Measurements from ENCODE around the gene CEP250.

DNA sequence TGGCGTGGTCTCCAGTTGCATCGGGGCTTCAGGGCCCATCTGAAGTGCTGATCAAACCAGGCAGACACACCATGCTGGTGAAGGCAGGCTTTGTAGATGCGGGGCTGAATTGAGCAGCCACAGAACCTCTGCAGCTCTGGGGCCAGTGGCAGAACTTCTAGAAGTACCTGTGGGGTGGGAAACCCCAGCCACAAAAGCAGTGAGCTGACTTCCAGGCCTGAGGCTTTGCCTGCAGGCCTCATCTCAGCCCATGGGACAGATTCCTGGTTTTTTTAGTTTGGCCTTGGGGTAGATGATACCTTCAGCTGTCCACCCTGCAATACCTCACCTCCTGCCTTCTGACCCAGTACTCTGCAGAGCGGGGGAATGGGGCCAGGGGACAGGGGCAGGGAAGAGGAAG, 59.9 kb downstream of the CEP250 start:
- TF ChIP-seq GATA2 (IDR thresholded peaks at IDR 0.05; ENCODE audit: low read depth, low read length) (no peak), GATA3 (IDR thresholded peaks at IDR 0.05; ENCODE audit: low read depth, low read length) (no peak)
